Breast epithelium (tissue), 3 donors: ENCODE results near the gene ABAT. TPM values are rescaled to one million over a fixed set of nuclear protein-coding genes. Genes with fewer than 3 reads are reported as not detected.

Experiments used
- total RNA-seq, 3 donors: library from RNA; depleted of rRNA; stranded (reverse); fragments of >200 nt; gene quantifications; one replicate each; pipeline ENCODE4 v1.1.0, GENCODE V29; 2016

ABAT gene
- total RNA-seq, 3 donors from 2014 or later = 7.5 to 12.6 (median 9.8) TPM

Other genes with a start within 250 kb of the ABAT start
- gene TMEM114, start 84.1 kb upstream of the ABAT start, total RNA-seq = not detected
- gene METTL22, start 52.9 kb upstream of the ABAT start, total RNA-seq = 10 to 100 TPM; 26.9 to 36.1 (median 27.4) TPM
- gene TMEM186, start 123.0 kb downstream of the ABAT start, total RNA-seq = 1 to 10 TPM; 7.2 to 9.4 (median 7.5) TPM
- 10 to 100 TPM; 21.4 to 36.4 (median 33.8) TPM for gene PMM2, start 123.2 kb downstream of the ABAT start, total RNA-seq
- 100 to 1,000 TPM in 1 of 3 donors, 10 to 100 TPM in 2; 58.6 to 126 (median 83.9) TPM for gene CARHSP1, start 194.4 kb downstream of the ABAT start, total RNA-seq
- gene LITAFD, start 207.7 kb downstream of the ABAT start, total RNA-seq = not detected